Mesothelial cell of epicardium (in vitro differentiated cells): Measurements from ENCODE around the gene WSCD1. TPM values are rescaled to one million over a fixed set of nuclear protein-coding genes. Genes with fewer than 3 reads are reported as not detected.

ENCODE experiments used
- DNase-seq, 2 experiments: peaks; one replicate each; pipeline ENCODE4 v3.0.0; 2021; ENCODE audit warnings: low spot score in 2 of 2; ENCODE audit not compliant: unreplicated experiment in 2 of 2
- H3K27ac Mint-ChIP-seq: 2 replicates; pipeline ENCODE4 v1.8.0; 2021; ENCODE audit warnings: mixed read lengths
- H3K27me3 Mint-ChIP-seq: 2 replicates; pipeline ENCODE4 v1.8.0; 2021; ENCODE audit warnings: low read depth, mixed read lengths
- H3K36me3 Mint-ChIP-seq: 2 replicates; pipeline ENCODE4 v1.8.0; 2021; ENCODE audit warnings: mixed read lengths
- H3K4me1 Mint-ChIP-seq: 2 replicates; pipeline ENCODE4 v1.8.0; 2021; ENCODE audit warnings: mixed read lengths
- H3K4me3 Mint-ChIP-seq: 2 replicates; pipeline ENCODE4 v1.8.0; 2021; ENCODE audit warnings: mild to moderate bottlenecking, moderate library complexity, mixed read lengths
- H3K9me3 Mint-ChIP-seq: 2 replicates; pipeline ENCODE4 v1.8.0; 2021; ENCODE audit warnings: mixed read lengths
- CTCF ChIP-seq: fragments of 200-600 bp; sonication (generic); IDR thresholded peaks from one replicate; pipeline ENCODE4 v1.5.0; 2021; ENCODE audit warnings: antibody characterized with exemption; ENCODE audit not compliant: unreplicated experiment
- total RNA-seq: library from RNA; stranded (reverse); gene quantifications from 3 replicates; pipeline ENCODE4 v1.2.1, GENCODE V29; 2021

The WSCD1 gene
- total RNA-seq, 1 donor from 2014 or later, result 1.6 TPM

- H3K4me1 Mint-ChIP-seq, result no peaks in the 10 kb centered on the region
- H3K36me3 Mint-ChIP-seq, result no peaks in the 10 kb centered on the region
- no peak for TF ChIP-seq CTCF
- no peaks in the 10 kb centered on the region for H3K9me3 Mint-ChIP-seq
- H3K4me3 Mint-ChIP-seq, result no peak overlapping the region
- no peak overlapping the region for H3K27ac Mint-ChIP-seq
- peaks cover 30% of the 10 kb centered on the region for H3K27me3 Mint-ChIP-seq
- DNase-seq, result no peak
These were observed 21.7 kb upstream of the WSCD1 start for GRCh38 chr17:6048486-6048885.

- DNase-seq, result no peak
- no peak for TF ChIP-seq CTCF
- Mint-ChIP-seq H3K9me3 (no peaks in the 10 kb centered on the region), H3K4me3 (no peak overlapping the region), H3K27ac (no peak overlapping the region), H3K27me3 (peaks cover 50% of the 10 kb centered on the region), H3K4me1 (no peaks in the 10 kb centered on the region), H3K36me3 (no peaks in the 10 kb centered on the region)
These were observed 17.3 kb upstream of the WSCD1 start for GRCh38 chr17:6052926-6053325.

- Mint-ChIP-seq H3K9me3 (no peaks in the 10 kb centered on the region), H3K27me3 (peaks cover 54% of the 10 kb centered on the region), H3K4me1 (no peaks in the 10 kb centered on the region), H3K27ac (no peak overlapping the region), H3K4me3 (no peak overlapping the region), H3K36me3 (no peaks in the 10 kb centered on the region)
- no peak for DNase-seq
- TF ChIP-seq CTCF, result no peak
These were observed 15.8 kb upstream of the WSCD1 start for GRCh38 chr17:6054372-6054771.

- no peak overlapping the region for H3K4me3 Mint-ChIP-seq
- no peaks in the 10 kb centered on the region for H3K4me1 Mint-ChIP-seq
- H3K9me3 Mint-ChIP-seq, result no peaks in the 10 kb centered on the region
- H3K27ac Mint-ChIP-seq, result no peak overlapping the region
- no peak for TF ChIP-seq CTCF
- H3K27me3 Mint-ChIP-seq, result peaks cover 60% of the 10 kb centered on the region
- H3K36me3 Mint-ChIP-seq, result no peaks in the 10 kb centered on the region
- no peak for DNase-seq
These were observed 14.1 kb upstream of the WSCD1 start for GRCh38 chr17:6056104-6056503.

GRCh38 chr17:6057562-6057961 lies 12.6 kb upstream of the WSCD1 start:
- H3K27me3 Mint-ChIP-seq, result peaks cover 59% of the 10 kb centered on the region
- H3K9me3 Mint-ChIP-seq, result no peaks in the 10 kb centered on the region
- no peaks in the 10 kb centered on the region for H3K4me1 Mint-ChIP-seq
- no peaks in the 10 kb centered on the region for H3K36me3 Mint-ChIP-seq
- no peak for TF ChIP-seq CTCF
- no peak for DNase-seq
- no peak overlapping the region for H3K4me3 Mint-ChIP-seq
- H3K27ac Mint-ChIP-seq, result no peak overlapping the region

- H3K9me3 Mint-ChIP-seq, result no peaks in the 10 kb centered on the region
- no peak overlapping the region for H3K27ac Mint-ChIP-seq
- peaks cover 68% of the 10 kb centered on the region for H3K27me3 Mint-ChIP-seq
- DNase-seq, result no peak
- no peaks in the 10 kb centered on the region for H3K36me3 Mint-ChIP-seq
- H3K4me3 Mint-ChIP-seq, result no peak overlapping the region
- TF ChIP-seq CTCF, result no peak
- H3K4me1 Mint-ChIP-seq, result no peaks in the 10 kb centered on the region
These were observed 10.8 kb upstream of the WSCD1 start for GRCh38 chr17:6059406-6059805.
